Neural cell (in vitro differentiated cells): ENCODE results near the gene RMI1. TPM values are rescaled to one million over a fixed set of nuclear protein-coding genes. Genes with fewer than 3 reads are reported as not detected.

ENCODE experiments used
- H2AFZ ChIP-seq: fragments of 200-600, 300-800 bp; sonication (generic), shearing (Covaris generic); 2 replicates; pipeline ENCODE4 v1.6.0; 2014; ENCODE audit warnings: low read depth, mild to moderate bottlenecking, antibody characterized with exemption, low read length, moderate library complexity
- H3F3A ChIP-seq: fragments of 200-600 bp; shearing (Covaris generic); 2 replicates; pipeline ENCODE4 v1.6.1; 2016; ENCODE audit warnings: mild to moderate bottlenecking, moderate library complexity, mixed read lengths, antibody characterized with exemption, low read length; ENCODE audit not compliant: insufficient read depth, poor library complexity, severe bottlenecking
- H3K27ac ChIP-seq: fragments of 200-600, 300-800 bp; sonication (generic), shearing (Covaris generic); 2 replicates; pipeline ENCODE4 v1.5.1; 2014; ENCODE audit warnings: mild to moderate bottlenecking, low read length, moderate library complexity
- H3K27me3 ChIP-seq: fragments of 300-800, 200-600 bp; sonication (generic), shearing (Covaris generic); 2 replicates; pipeline ENCODE4 v1.6.0; 2014; ENCODE audit warnings: mild to moderate bottlenecking, low read depth, low read length, moderate library complexity; ENCODE audit not compliant: insufficient read depth
- H3K36me3 ChIP-seq: fragments of 300-800, 200-600 bp; sonication (generic), shearing (Covaris generic); 2 replicates; pipeline ENCODE4 v1.5.1; 2014; ENCODE audit warnings: mild to moderate bottlenecking, antibody characterized with exemption, low read length, moderate library complexity; ENCODE audit not compliant: insufficient read depth
- H3K4me2 ChIP-seq: fragments of 300-800, 200-600 bp; sonication (generic), shearing (Covaris generic); 2 replicates; pipeline ENCODE4 v1.6.0; 2014; ENCODE audit warnings: mild to moderate bottlenecking, low read length
- H3K4me3 ChIP-seq: fragments of 300-800, 200-600 bp; sonication (generic), shearing (Covaris generic); 2 replicates; pipeline ENCODE4 v1.5.1; 2014; ENCODE audit warnings: mild to moderate bottlenecking, low read length, moderate library complexity
- H3K79me2 ChIP-seq: fragments of 200-600 bp; shearing (Covaris generic); replicated peaks from 2 replicates; pipeline ENCODE4 v1.6.0; 2014; ENCODE audit warnings: mild to moderate bottlenecking, low read length, moderate library complexity; ENCODE audit not compliant: insufficient read depth
- H3K9ac ChIP-seq: fragments of 300-800, 200-600 bp; sonication (generic), shearing (Covaris generic); 2 replicates; pipeline ENCODE4 v1.6.1; 2016; ENCODE audit warnings: mild to moderate bottlenecking, low read length, mixed read lengths
- H3K9me2 ChIP-seq: fragments of 200-600 bp; shearing (Covaris generic); 2 replicates; pipeline ENCODE4 v1.6.1; 2016; ENCODE audit warnings: mild to moderate bottlenecking, low read length, mixed read lengths; ENCODE audit not compliant: insufficient read depth
- H3K9me3 ChIP-seq: fragments of 200-600, 300-800 bp; sonication (generic), shearing (Covaris generic); 2 replicates; pipeline ENCODE4 v1.6.1; 2016; ENCODE audit warnings: mild to moderate bottlenecking, mixed run types, low read length, moderate library complexity, mixed read lengths
- H4K20me1 ChIP-seq: fragments of 200-600 bp; shearing (Covaris generic); 2 replicates; pipeline ENCODE4 v1.6.1; 2016; ENCODE audit warnings: mild to moderate bottlenecking, mixed run types; ENCODE audit not compliant: insufficient read depth
- EP300 ChIP-seq: fragments of 450-650 bp; conservative IDR thresholded peaks from 2 replicates; pipeline ENCODE4 v1.6.1; 2014; ENCODE audit warnings: antibody characterized with exemption, mild to moderate bottlenecking, moderate library complexity; ENCODE audit not compliant: poor library complexity, severe bottlenecking
- EZH2 ChIP-seq: fragments of 200-600, 300-800 bp; shearing (Covaris generic), sonication (generic); IDR thresholded peaks from 2 replicates; pipeline ENCODE4 v1.6.1; 2014; ENCODE audit warnings: antibody characterized with exemption, low read length, borderline replicate concordance, mild to moderate bottlenecking; ENCODE audit not compliant: insufficient read depth, poor library complexity, severe bottlenecking
- MXI1 ChIP-seq: fragments of 450-650 bp; conservative IDR thresholded peaks from 2 replicates; pipeline ENCODE4 v1.6.1; 2014; ENCODE audit warnings: antibody characterized with exemption, mild to moderate bottlenecking; ENCODE audit not compliant: poor library complexity, severe bottlenecking
- POLR2AphosphoS5 ChIP-seq: IDR thresholded peaks from 2 replicates; pipeline ENCODE4 v1.6.1; 2012
- RAD21 ChIP-seq: fragments of 450-650 bp; conservative IDR thresholded peaks from 2 replicates; pipeline ENCODE4 v1.6.1; 2014; ENCODE audit warnings: antibody characterized with exemption, mild to moderate bottlenecking, moderate library complexity
- REST ChIP-seq: IDR thresholded peaks from 2 replicates; pipeline ENCODE4 v1.6.1; 2012; ENCODE audit warnings: borderline replicate concordance
- SMC3 ChIP-seq: fragments of 450-650 bp; conservative IDR thresholded peaks from 2 replicates; pipeline ENCODE4 v1.6.1; 2014; ENCODE audit warnings: antibody characterized with exemption, mild to moderate bottlenecking, moderate library complexity; ENCODE audit not compliant: poor library complexity
- TAF1 ChIP-seq: IDR thresholded peaks from 2 replicates; pipeline ENCODE4 v1.6.1; 2012; ENCODE audit warnings: low read depth
- polyA plus RNA-seq: library from polyadenylated mRNA; depleted of rRNA; stranded (reverse); fragments of >200 nt; gene quantifications from 2 replicates; pipeline ENCODE4 v1.2.3, GENCODE V29; 2014
- TF ChIP-seq, protein P1 (sequence below): fragments of 450-650 bp; IDR thresholded peaks from 2 replicates; pipeline ENCODE4 v1.5.1; 2014; ENCODE audit warnings: antibody characterized with exemption, mild to moderate bottlenecking, moderate library complexity; ENCODE audit not compliant: poor library complexity, severe bottlenecking

RMI1 gene
- polyA plus RNA-seq, 1 donor from 2014 or later: 13.1 TPM

GRCh38 chr9:83986765-83987401, 6.3 kb downstream of the RMI1 start:
- H3K79me2 ChIP-seq: peaks cover 84% of the 10 kb centered on the region
- H2AFZ ChIP-seq: no peak overlapping the region
- no peak overlapping the region for H3K4me3 ChIP-seq
- H3K27me3 ChIP-seq: no peaks in the 10 kb centered on the region
- no peak overlapping the region for H3K27ac ChIP-seq
- TF ChIP-seq REST (no peak), EZH2 (no peak), RAD21 (no peak), MXI1 (no peak), TAF1 (no peak), EP300 (no peak), SMC3 (no peak), POLR2AphosphoS5 (no peak)
- TF ChIP-seq, protein P1, sequence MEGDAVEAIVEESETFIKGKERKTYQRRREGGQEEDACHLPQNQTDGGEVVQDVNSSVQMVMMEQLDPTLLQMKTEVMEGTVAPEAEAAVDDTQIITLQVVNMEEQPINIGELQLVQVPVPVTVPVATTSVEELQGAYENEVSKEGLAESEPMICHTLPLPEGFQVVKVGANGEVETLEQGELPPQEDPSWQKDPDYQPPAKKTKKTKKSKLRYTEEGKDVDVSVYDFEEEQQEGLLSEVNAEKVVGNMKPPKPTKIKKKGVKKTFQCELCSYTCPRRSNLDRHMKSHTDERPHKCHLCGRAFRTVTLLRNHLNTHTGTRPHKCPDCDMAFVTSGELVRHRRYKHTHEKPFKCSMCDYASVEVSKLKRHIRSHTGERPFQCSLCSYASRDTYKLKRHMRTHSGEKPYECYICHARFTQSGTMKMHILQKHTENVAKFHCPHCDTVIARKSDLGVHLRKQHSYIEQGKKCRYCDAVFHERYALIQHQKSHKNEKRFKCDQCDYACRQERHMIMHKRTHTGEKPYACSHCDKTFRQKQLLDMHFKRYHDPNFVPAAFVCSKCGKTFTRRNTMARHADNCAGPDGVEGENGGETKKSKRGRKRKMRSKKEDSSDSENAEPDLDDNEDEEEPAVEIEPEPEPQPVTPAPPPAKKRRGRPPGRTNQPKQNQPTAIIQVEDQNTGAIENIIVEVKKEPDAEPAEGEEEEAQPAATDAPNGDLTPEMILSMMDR: no peak
- no peak overlapping the region for H3K9ac ChIP-seq
- H3K36me3 ChIP-seq: no peaks in the 10 kb centered on the region
- no peaks in the 10 kb centered on the region for H4K20me1 ChIP-seq
- H3K9me3 ChIP-seq: no peaks in the 10 kb centered on the region
- no peak overlapping the region for H3K4me2 ChIP-seq
- H3K9me2 ChIP-seq: no peaks in the 10 kb centered on the region
- peaks cover under 1% of the 10 kb centered on the region for H3F3A ChIP-seq

DNA sequence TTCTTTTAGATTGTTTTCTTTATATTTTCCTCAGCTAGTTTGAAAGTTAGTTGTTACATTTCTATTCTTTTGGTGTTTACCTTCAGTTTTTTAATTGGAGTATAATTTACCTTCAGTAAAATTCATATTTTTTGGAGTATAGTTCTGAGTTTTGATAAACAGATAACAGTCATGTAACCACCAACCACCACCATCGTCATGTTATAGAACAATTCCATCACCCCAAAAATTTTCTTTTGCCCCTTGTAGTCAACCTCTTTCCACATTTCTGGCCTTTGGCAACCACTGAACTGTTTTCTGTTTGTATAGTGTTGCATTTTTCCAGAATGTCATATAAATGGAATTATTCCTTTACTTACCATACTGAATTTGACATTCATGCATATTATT, 6.8 kb downstream of the RMI1 start:
- Histone ChIP-seq H4K20me1 (no peaks in the 10 kb centered on the region), H2AFZ (no peak overlapping the region), H3K36me3 (no peaks in the 10 kb centered on the region), H3K27me3 (no peaks in the 10 kb centered on the region), H3K9me3 (no peaks in the 10 kb centered on the region), H3K27ac (no peak overlapping the region), H3K79me2 (peaks cover 81% of the 10 kb centered on the region), H3K4me2 (no peak overlapping the region), H3K9ac (no peak overlapping the region), H3F3A (no peaks in the 10 kb centered on the region), H3K4me3 (no peak overlapping the region), H3K9me2 (no peaks in the 10 kb centered on the region)
- TF ChIP-seq EZH2 (no peak), MXI1 (no peak), SMC3 (no peak), RAD21 (no peak), REST (no peak), EP300 (no peak), POLR2AphosphoS5 (no peak), TAF1 (no peak)
- TF ChIP-seq, protein P1: no peak
